K562 (cell line): ENCODE measurements around the gene GALNT12. TPM values are rescaled to one million over a fixed set of nuclear protein-coding genes. Genes with fewer than 3 reads are reported as not detected.

Source experiments
- CEBPG ChIP-seq, 3 experiments: fragments of 200-800 bp in 1 of 3; sonication (Bioruptor generic) in 1 of 3; sonication (generic) in 1 of 3; formaldehyde crosslinking in 1 of 3; IDR thresholded peaks in 2 of 3; conservative IDR thresholded peaks in 1 of 3; 2 replicates each; pipeline versions ENCODE4 v1.6.1 to v1.8.0; 2016 to 2022; ENCODE audit warnings: missing compliant biosample characterization in 2 of 3, missing genetic modification characterization in 2 of 3, mild to moderate bottlenecking in 1 of 3, missing genetic modification reagents in 1 of 3
- EP300 ChIP-seq: IDR thresholded peaks from 2 replicates; pipeline ENCODE4 v1.6.1; 2012; ENCODE audit warnings: low read length, improper control_type of control experiment
- MECOM ChIP-seq: fragments of 250-450 bp; sonication (Bioruptor Pico); IDR thresholded peaks from 2 replicates; pipeline ENCODE4 v1.8.0; 2022; ENCODE audit warnings: inconsistent platforms
- PBX2 ChIP-seq, 2 experiments: IDR thresholded peaks in 1 of 2; conservative IDR thresholded peaks in 1 of 2; 2 replicates each; pipeline ENCODE4 v1.6.1; 2016; ENCODE audit warnings: low read depth in 2 of 2, mild to moderate bottlenecking in 1 of 2, missing compliant biosample characterization in 1 of 2, missing genetic modification characterization in 1 of 2, moderate library complexity in 1 of 2
- SIN3A ChIP-seq, 2 experiments: fragments of 150-350 bp in 1 of 2; IDR thresholded peaks; 2 replicates each; pipeline ENCODE4 v1.6.1; 2011 to 2016; ENCODE audit warnings: borderline replicate concordance in 2 of 2, low read depth in 2 of 2, low read length in 2 of 2, mild to moderate bottlenecking in 2 of 2, moderate library complexity in 2 of 2; ENCODE audit not compliant: control insufficient read depth in 1 of 2
- TRIM24 ChIP-seq, 2 experiments: fragments of 450-650 bp; IDR thresholded peaks; 2 replicates each; pipeline ENCODE4 v1.6.1; 2016
- VEZF1 ChIP-seq: fragments of 200-800 bp; sonication (Bioruptor generic); IDR thresholded peaks from 2 replicates; pipeline ENCODE4 v1.6.1; 2017; ENCODE audit warnings: missing genetic modification characterization, missing compliant biosample characterization
- ZNF311 ChIP-seq: fragments of 250-450 bp; sonication (Bioruptor Pico); IDR thresholded peaks from 2 replicates; pipeline ENCODE4 v1.4.0; 2020; ENCODE audit warnings: mild to moderate bottlenecking, moderate library complexity
- polyA plus RNA-seq, 8 experiments: library from polyadenylated mRNA; depleted of rRNA in 4 of 8; stranded (reverse) in 5 of 8; unstranded in 3 of 8; fragments of >200 nt; fragmentation: Nextera tagmentation in 2 of 8; fragmentation: Illumina TruSeq in 1 of 8; extraction: Ambion mirVana in 2 of 8; extraction: Trizol in 1 of 8; gene quantifications; 2 replicates each; pipeline versions ENCODE4 v1.2.1 to v1.2.3, GENCODE V29; 2011 to 2014; ENCODE audit warnings: inconsistent platforms in 1 of 8, missing spikeins in 1 of 8
- total RNA-seq, 7 experiments: library from RNA; depleted of rRNA in 6 of 7; stranded (reverse); fragments of >200 nt in 6 of 7; fragmentation: Illumina TruSeq in 2 of 7; extraction: Trizol in 2 of 7; gene quantifications; 2 replicates each; pipeline versions ENCODE4 v1.2.1 to v1.2.3, GENCODE V29; 2011 to 2021; ENCODE audit warnings: low replicate concordance in 1 of 7
- TF ChIP-seq, protein P1 (sequence below), 2 experiments: fragments of 150-350 bp in 1 of 2; IDR thresholded peaks; 2 replicates each; pipeline ENCODE4 v1.6.1; 2012 to 2016; ENCODE audit warnings: low read depth in 2 of 2, low read length in 2 of 2, mild to moderate bottlenecking in 1 of 2, moderate library complexity in 1 of 2

The GALNT12 gene
- total and polyA plus RNA-seq, 9 of the 15 experiments (the other 6 are each of a cell fraction or from before 2014, with no cell fraction given): 29.7 to 82.9 (median 44.2) TPM

DNA sequence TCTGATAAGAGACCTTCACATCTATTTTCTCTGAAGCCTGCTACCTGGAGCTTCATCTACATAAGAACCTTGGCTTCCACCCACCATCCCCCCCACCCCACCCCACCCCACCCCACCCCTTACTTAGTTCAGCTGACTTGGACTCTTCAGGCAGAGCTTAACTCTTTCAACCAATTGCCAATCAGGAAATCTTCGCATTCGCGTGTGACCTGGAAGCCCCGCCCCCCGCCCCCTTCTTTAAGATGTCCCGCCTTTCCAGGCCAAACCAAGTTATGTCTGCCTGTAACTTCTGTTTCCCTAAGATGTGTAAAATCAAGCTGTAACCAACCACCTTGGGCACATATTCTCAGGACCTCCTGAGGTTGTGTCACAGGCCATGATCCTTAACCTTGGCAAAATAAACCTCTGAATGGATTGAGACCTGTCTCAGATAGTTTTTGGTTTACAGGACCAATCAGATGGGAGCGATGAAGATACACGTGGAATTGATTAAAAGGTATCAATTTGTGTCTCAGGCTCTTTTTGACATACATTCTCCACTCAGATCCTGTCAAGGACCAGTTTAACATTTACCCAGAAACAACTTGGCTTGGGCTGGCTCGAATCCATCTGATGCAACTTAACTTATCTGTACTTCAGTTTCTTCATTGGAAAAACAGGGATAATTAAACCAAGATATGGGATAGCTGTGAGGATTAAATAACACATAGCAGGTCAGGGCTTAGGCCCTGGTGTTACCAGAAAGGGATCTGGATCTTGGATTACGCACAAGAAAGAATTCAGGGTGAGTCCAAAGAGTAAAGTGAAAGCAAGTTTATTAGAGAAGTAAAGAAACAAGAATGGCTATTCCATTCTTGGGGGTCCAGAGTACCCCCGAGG lies 43.6 kb downstream of the GALNT12 start (continued):
- no peak for TF ChIP-seq PBX2 (CRISPR knock-in tag; IDR thresholded peaks at IDR 0.05; ENCODE audit: low read depth)
- TF ChIP-seq PBX2 (tag; conservative IDR thresholded peaks at IDR 0.05; ENCODE audit: low read depth): 0 out of 2 replicates have a peak, but pooled peaks have one; percentile 6
- no peak for TF ChIP-seq SIN3A (IDR thresholded peaks at IDR 0.05; ENCODE audit: borderline replicate concordance in 2 of 2, control insufficient read depth in 1 of 2, low read depth in 2 of 2, low read length in 2 of 2)
- TF ChIP-seq, protein P1, sequence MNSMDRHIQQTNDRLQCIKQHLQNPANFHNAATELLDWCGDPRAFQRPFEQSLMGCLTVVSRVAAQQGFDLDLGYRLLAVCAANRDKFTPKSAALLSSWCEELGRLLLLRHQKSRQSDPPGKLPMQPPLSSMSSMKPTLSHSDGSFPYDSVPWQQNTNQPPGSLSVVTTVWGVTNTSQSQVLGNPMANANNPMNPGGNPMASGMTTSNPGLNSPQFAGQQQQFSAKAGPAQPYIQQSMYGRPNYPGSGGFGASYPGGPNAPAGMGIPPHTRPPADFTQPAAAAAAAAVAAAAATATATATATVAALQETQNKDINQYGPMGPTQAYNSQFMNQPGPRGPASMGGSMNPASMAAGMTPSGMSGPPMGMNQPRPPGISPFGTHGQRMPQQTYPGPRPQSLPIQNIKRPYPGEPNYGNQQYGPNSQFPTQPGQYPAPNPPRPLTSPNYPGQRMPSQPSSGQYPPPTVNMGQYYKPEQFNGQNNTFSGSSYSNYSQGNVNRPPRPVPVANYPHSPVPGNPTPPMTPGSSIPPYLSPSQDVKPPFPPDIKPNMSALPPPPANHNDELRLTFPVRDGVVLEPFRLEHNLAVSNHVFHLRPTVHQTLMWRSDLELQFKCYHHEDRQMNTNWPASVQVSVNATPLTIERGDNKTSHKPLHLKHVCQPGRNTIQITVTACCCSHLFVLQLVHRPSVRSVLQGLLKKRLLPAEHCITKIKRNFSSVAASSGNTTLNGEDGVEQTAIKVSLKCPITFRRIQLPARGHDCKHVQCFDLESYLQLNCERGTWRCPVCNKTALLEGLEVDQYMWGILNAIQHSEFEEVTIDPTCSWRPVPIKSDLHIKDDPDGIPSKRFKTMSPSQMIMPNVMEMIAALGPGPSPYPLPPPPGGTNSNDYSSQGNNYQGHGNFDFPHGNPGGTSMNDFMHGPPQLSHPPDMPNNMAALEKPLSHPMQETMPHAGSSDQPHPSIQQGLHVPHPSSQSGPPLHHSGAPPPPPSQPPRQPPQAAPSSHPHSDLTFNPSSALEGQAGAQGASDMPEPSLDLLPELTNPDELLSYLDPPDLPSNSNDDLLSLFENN (IDR thresholded peaks at IDR 0.05; ENCODE audit: low read depth in 2 of 2, low read length in 2 of 2): no peak
- no peak for TF ChIP-seq CEBPG (CRISPR knock-in tag; IDR thresholded peaks at IDR 0.05)
- peak; percentile 4 to 45; a peak in 2 of 4 replicates for TF ChIP-seq CEBPG (tag; conservative IDR thresholded peaks at IDR 0.05 in 1 of 2, IDR thresholded peaks at IDR 0.05 in 1 of 2)
- peak; percentile 45; the same call in 1 of the 2 replicates for TF ChIP-seq ZNF311
- TF ChIP-seq MECOM: 0 out of 2 replicates have a peak, but pooled peaks have one; percentile 54
- peak; percentile 5; the same call in 1 of the 2 replicates for TF ChIP-seq EP300
- TF ChIP-seq TRIM24 (IDR thresholded peaks at IDR 0.05): 0 out of 4 replicates have a peak, but pooled peaks of 1 of the 2 experiments have one; percentile 12
- TF ChIP-seq VEZF1 (CRISPR knock-in tag): peak; percentile 56
